Mucosa of descending colon (tissue), 3 donors: ENCODE measurements around the gene TAOK1. TPM values are rescaled to one million over a fixed set of nuclear protein-coding genes. Genes with fewer than 3 reads are reported as not detected.

Experiments
- ATAC-seq: fragments of 200-7000 bp; cut with Tn5 transposase; one replicate; pipeline ENCODE4 v1.9.1; 2020; ENCODE audit warnings: mild to moderate bottlenecking, moderate library complexity
- DNase-seq, 3 donors: peaks; one replicate each; pipeline ENCODE4 v3.0.0-alpha.2; 2020
- H3K36me3 ChIP-seq: fragments of 200-600 bp; one replicate; pipeline ENCODE4 v1.8.0; 2021; ENCODE audit warnings: low read depth, mild to moderate bottlenecking
- H3K4me1 ChIP-seq: fragments of 200-600 bp; one replicate; pipeline ENCODE4 v1.8.0; 2021; ENCODE audit warnings: low read depth, mild to moderate bottlenecking
- H3K4me3 ChIP-seq: fragments of 200-600 bp; one replicate; pipeline ENCODE4 v1.8.0; 2021; ENCODE audit warnings: mild to moderate bottlenecking
- H3K9me3 ChIP-seq: fragments of 200-600 bp; one replicate; pipeline ENCODE4 v1.8.0; 2021; ENCODE audit warnings: mild to moderate bottlenecking
- CTCF ChIP-seq: fragments of 200-600 bp; IDR thresholded peaks from one replicate; pipeline ENCODE4 v1.8.0; 2022; ENCODE audit warnings: antibody characterized with exemption, mild to moderate bottlenecking
- intact Hi-C, 2 donors: fragments of 100-400 bp; cut with DNase I in 1 of 2; cut with micrococcal nuclease in 1 of 2; formaldehyde crosslinking; loops; one replicate each; pipeline versions ENCODE4 v1.11.0 to v1.11.1; 2022; cut with DNase I, micrococcal nuclease
- total RNA-seq, 3 donors: library from RNA; stranded (reverse); fragmentation: NEBNext Ultra II Directional in 2 of 3; extraction: Animal tissue kit (Norgen Biotek cat#: 25700) in 2 of 3; gene quantifications; one replicate each; pipeline versions ENCODE4 v1.2.1 to v1.2.4, GENCODE V29; 2021 to 2023
- donor health status: DM: no; HTN: no; CAD: no; lungs with moderate emphysema.
- donor health status: DM: no; HTN: no; CAD: no.
- donor health status: DM: no; HTN: yes; CAD: no.

Gene TAOK1
- total RNA-seq, 3 donors from 2014 or later = 50.0 to 76.3 (median 52.1) TPM

GRCh38 chr17:29368926-29369325, 21.2 kb upstream of the TAOK1 start:
- no peak for DNase-seq
- intact Hi-C loops = loop anchor here in 1 of 2 donors (10.0 kb wide), 1 partner anchor 176 kb away; no protein-coding TSS in a partner anchor
- ATAC-seq = no peak
- H3K36me3 ChIP-seq = no peaks in the 10 kb centered on the region
- H3K9me3 ChIP-seq = no peaks in the 10 kb centered on the region
- H3K4me1 ChIP-seq = no peaks in the 10 kb centered on the region
- no peak overlapping the region for H3K4me3 ChIP-seq
- no peak for TF ChIP-seq CTCF

- no peaks in the 10 kb centered on the region for H3K4me1 ChIP-seq
- peak; percentile 97 for ATAC-seq
- H3K9me3 ChIP-seq = no peaks in the 10 kb centered on the region
- H3K36me3 ChIP-seq = no peaks in the 10 kb centered on the region
- peak; percentile 37 for TF ChIP-seq CTCF
- intact Hi-C loops = loop anchor here in 1 of 2 donors (10.0 kb wide), 1 partner anchor 175 kb away; no protein-coding TSS in a partner anchor
- H3K4me3 ChIP-seq = no peak overlapping the region
- peak in 2 of 3 donors; percentile 56 to 70 for DNase-seq
Observed at GRCh38 chr17:29369831-29370735, 20.1 kb upstream of the TAOK1 start.

DNA sequence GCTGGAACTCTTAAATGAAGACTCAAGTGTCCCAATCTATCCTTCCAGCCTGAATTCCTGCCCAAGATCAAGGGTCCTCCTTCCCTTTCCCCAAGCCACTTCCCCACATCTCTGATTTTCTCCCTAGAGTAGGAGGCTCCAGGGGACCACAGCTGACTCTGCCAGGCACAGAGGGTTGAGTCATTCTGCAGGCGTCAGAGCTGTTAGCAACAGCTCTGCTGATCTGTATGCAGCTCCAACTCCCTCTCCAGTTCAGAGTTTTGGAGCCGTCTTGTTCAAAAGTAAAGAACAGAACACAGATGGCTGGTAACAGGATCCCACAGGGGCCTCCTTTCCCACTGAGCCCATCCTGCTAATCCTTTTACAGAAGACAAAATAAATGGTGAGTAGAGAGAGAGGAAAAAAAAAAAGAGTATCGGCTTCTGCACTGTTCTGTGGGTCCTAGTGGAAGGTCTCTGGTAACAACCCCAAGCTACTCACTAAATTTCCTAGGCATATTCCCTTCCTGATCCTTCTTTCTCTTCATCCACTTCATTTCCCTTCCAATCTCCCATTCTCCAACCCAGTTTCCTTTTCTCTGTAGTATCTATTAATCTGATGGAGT, 13.4 kb upstream of the TAOK1 start:
- DNase-seq (no peak), ATAC-seq (no peak)
- H3K9me3 ChIP-seq = no peaks in the 10 kb centered on the region
- H3K36me3 ChIP-seq = no peaks in the 10 kb centered on the region
- H3K4me3 ChIP-seq = no peak overlapping the region
- intact Hi-C loops = no loop called here
- no peak for TF ChIP-seq CTCF
- H3K4me1 ChIP-seq = peaks cover 13% of the 10 kb centered on the region

GRCh38 chr17:29378500-29378899, 11.7 kb upstream of the TAOK1 start:
- H3K4me3 ChIP-seq = no peak overlapping the region
- no peaks in the 10 kb centered on the region for H3K36me3 ChIP-seq
- no peak for ATAC-seq
- DNase-seq = no peak
- intact Hi-C loops = no loop called here
- no peaks in the 10 kb centered on the region for H3K9me3 ChIP-seq
- no peak for TF ChIP-seq CTCF
- peaks cover 13% of the 10 kb centered on the region for H3K4me1 ChIP-seq

DNA sequence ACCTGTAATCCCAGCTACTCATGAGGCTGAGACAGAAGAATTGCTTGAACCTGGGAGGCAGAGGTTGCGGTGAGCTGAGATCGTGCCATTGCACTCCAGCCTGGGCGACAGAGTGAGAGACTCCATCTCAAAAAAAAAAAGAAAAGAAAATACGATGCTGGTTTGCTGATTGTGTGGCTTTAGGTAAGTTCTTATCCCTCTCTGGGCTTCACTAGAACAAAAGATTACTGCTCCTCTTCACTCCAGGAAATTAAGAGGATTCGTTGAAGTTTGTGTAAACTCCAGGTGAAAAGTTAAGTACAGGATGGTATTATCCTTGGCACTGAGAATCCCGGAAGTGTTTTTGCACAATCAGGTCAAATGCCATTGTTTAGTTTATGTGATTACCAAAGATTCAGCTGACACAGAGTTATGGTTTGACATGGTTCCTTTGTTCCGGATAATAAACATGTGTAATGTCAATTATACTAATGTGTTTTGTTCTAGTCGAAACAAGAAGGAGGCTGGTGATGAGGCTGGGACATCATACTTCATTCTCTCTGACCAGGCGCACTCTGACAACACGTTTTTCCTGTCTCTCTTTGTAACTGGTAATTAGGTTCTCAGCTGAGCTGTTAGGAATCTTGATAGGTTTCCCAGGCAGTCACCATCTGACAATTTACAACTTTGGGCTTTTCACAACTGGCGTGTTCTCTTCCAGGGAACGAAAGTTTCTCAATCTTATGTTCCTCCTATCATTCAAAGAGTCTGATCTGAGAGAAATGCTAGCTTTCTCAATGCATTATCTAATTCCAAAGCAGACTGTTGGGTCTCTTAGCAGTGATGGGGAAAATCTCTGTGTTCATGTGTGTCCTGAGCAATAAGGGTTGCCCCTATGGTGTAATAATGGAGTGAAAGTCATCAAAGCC, 10.8 kb upstream of the TAOK1 start:
- no peak for TF ChIP-seq CTCF
- Histone ChIP-seq H3K9me3 (no peaks in the 10 kb centered on the region), H3K4me1 (peaks cover 17% of the 10 kb centered on the region), H3K4me3 (no peak overlapping the region), H3K36me3 (no peaks in the 10 kb centered on the region)
- intact Hi-C loops = no loop called here
- ATAC-seq (peak; percentile 89), DNase-seq (peak in 1 of 3 donors; percentile 59)
